Tibial nerve (tissue), 4 donors: ENCODE data around the gene CXCR5. TPM values are rescaled to one million over a fixed set of nuclear protein-coding genes. Genes with fewer than 3 reads are reported as not detected.

Source experiments
- DNase-seq, 2 donors: peaks; one replicate each; pipeline ENCODE4 v3.0.0-alpha.2; 2019; ENCODE audit warnings: low spot score in 2 of 2
- H3K27ac ChIP-seq, 4 donors: fragments of 200-600 bp; sonication (generic) in 3 of 4; one replicate each; pipeline ENCODE4 v1.5.1; 2017 to 2019; ENCODE audit warnings: mild to moderate bottlenecking in 1 of 4
- H3K27me3 ChIP-seq, 2 donors: fragments of 200-600 bp; sonication (generic) in 1 of 2; one replicate each; pipeline versions ENCODE4 v1.5.1 to v1.6.0; 2017 to 2019
- H3K36me3 ChIP-seq, 3 donors: fragments of 200-600 bp; sonication (generic); one replicate each; pipeline ENCODE4 v1.5.1; 2018 to 2019
- H3K4me1 ChIP-seq, 4 donors: fragments of 200-600 bp; sonication (generic) in 3 of 4; one replicate each; pipeline ENCODE4 v1.5.1; 2017 to 2019
- H3K4me3 ChIP-seq, 4 donors: fragments of 200-600 bp; sonication (generic) in 3 of 4; one replicate each; pipeline ENCODE4 v1.5.1; 2017 to 2019; ENCODE audit warnings: mild to moderate bottlenecking in 1 of 4, moderate library complexity in 1 of 4
- H3K9me3 ChIP-seq, 4 donors: fragments of 200-600 bp; sonication (generic) in 3 of 4; one replicate each; pipeline ENCODE4 v1.5.1; 2017 to 2019
- CTCF ChIP-seq, 5 experiments: fragments of 200-600 bp in 3 of 5; fragments of 450-650 bp in 2 of 5; sonication (generic) in 3 of 5; IDR thresholded peaks; one replicate each; pipeline ENCODE4 v1.5.1; 2016 to 2019; ENCODE audit warnings: antibody characterized with exemption in 5 of 5, mild to moderate bottlenecking in 3 of 5, moderate library complexity in 2 of 5
- EP300 ChIP-seq, 2 donors: sonication (generic); formaldehyde crosslinking; IDR thresholded peaks; one replicate each; pipeline ENCODE4 v1.6.1; 2017; ENCODE audit warnings: antibody characterized with exemption in 2 of 2, mild to moderate bottlenecking in 1 of 2
- POLR2A ChIP-seq, 2 donors: fragments of 450-650 bp; IDR thresholded peaks; one replicate each; pipeline ENCODE4 v1.6.1; 2017; ENCODE audit warnings: antibody characterized with exemption in 2 of 2, mild to moderate bottlenecking in 2 of 2, moderate library complexity in 2 of 2
- WGBS, 2 donors: methylation state at CpG; one replicate each; pipeline ENCODE4 v1.1.5; 2018; 5-methylcytosine and 5-hydroxymethylcytosine counted together
- total RNA-seq, 4 donors: library from RNA; depleted of rRNA; stranded (reverse); fragments of >200 nt; gene quantifications; one replicate each; pipeline ENCODE4 v1.1.0, GENCODE V29; 2016

Gene CXCR5
- total RNA-seq, 4 donors from 2014 or later: not detected

- Histone ChIP-seq H3K27me3 (no peaks in the 10 kb centered on the region), H3K36me3 (no peaks in the 10 kb centered on the region), H3K4me3 (no peak overlapping the region), H3K4me1 (peaks cover 0 to 31% (median 14%) of the 10 kb centered on the region in 4 donors), H3K9me3 (no peaks in the 10 kb centered on the region), H3K27ac (peak overlapping the region in 1 of 4 donors; percentile 15)
- no peak for DNase-seq
- no peak for TF ChIP-seq CTCF (IDR thresholded peaks at IDR 0.05)
- WGBS, 2 donors: 89 to 92% methylated on average over 8 of the region's 8 CpGs
Measured at GRCh38 chr11:118886681-118887111, 3.0 kb downstream of the CXCR5 start.

- H3K27ac ChIP-seq: peak overlapping the region in 2 of 4 donors; percentile 15 to 22
Measured at GRCh38 chr11:118887206-118887605, 3.5 kb downstream of the CXCR5 start.

GRCh38 chr11:118888398-118888797 is 4.7 kb downstream of the CXCR5 start:
- WGBS, 2 donors: 96% methylated on average over 5 of the region's 5 CpGs

More at GRCh38 chr11:118887206-118887605, 3.5 kb downstream of the CXCR5 start:
- Histone ChIP-seq H3K9me3 (no peaks in the 10 kb centered on the region), H3K27me3 (no peaks in the 10 kb centered on the region), H3K4me3 (no peak overlapping the region), H3K4me1 (peaks cover 0 to 31% (median 14%) of the 10 kb centered on the region in 4 donors), H3K36me3 (no peaks in the 10 kb centered on the region)
- 78 to 80% methylated on average over 5 of the region's 5 CpGs for WGBS, 2 donors
- no peak for DNase-seq
- TF ChIP-seq CTCF (IDR thresholded peaks at IDR 0.05): no peak
- no peak for TF ChIP-seq POLR2A (IDR thresholded peaks at IDR 0.05)
- no peak for TF ChIP-seq EP300 (IDR thresholded peaks at IDR 0.05)

GRCh38 chr11:118889797-118890196 is 6.1 kb downstream of the CXCR5 start:
- Histone ChIP-seq H3K4me3 (no peak overlapping the region), H3K36me3 (peaks cover 0 to 10% (median 0%) of the 10 kb centered on the region in 3 donors), H3K27me3 (no peaks in the 10 kb centered on the region), H3K27ac (peak overlapping the region in 1 of 4 donors; percentile 11), H3K4me1 (peaks cover 0 to 31% (median 14%) of the 10 kb centered on the region in 4 donors), H3K9me3 (no peaks in the 10 kb centered on the region)
- TF ChIP-seq EP300 (IDR thresholded peaks at IDR 0.05) (peak in 1 of 2 donors; percentile 33), POLR2A (IDR thresholded peaks at IDR 0.05) (no peak)
- DNase-seq: no peak
- WGBS, 2 donors: 33 to 70% methylated on average over 5 of the region's 5 CpGs

More at GRCh38 chr11:118888398-118888797, 4.7 kb downstream of the CXCR5 start:
- H3K9me3 ChIP-seq: no peaks in the 10 kb centered on the region
- H3K4me3 ChIP-seq: no peak overlapping the region
- TF ChIP-seq EP300 (IDR thresholded peaks at IDR 0.05) (no peak), POLR2A (IDR thresholded peaks at IDR 0.05) (no peak), CTCF (IDR thresholded peaks at IDR 0.05) (no peak)
- H3K36me3 ChIP-seq: no peaks in the 10 kb centered on the region
- H3K27ac ChIP-seq: peak overlapping the region in 3 of 4 donors; percentile 37 to 64 (median 42)
- H3K4me1 ChIP-seq: peaks cover 0 to 31% (median 14%) of the 10 kb centered on the region in 4 donors
- H3K27me3 ChIP-seq: no peaks in the 10 kb centered on the region
- no peak for DNase-seq

- WGBS, 2 donors: 29 to 39% methylated on average over 4 of the region's 4 CpGs
- Histone ChIP-seq H3K4me3 (no peak overlapping the region), H3K4me1 (peaks cover 0 to 36% (median 20%) of the 10 kb centered on the region in 4 donors), H3K27ac (peak overlapping the region in 1 of 4 donors; percentile 26), H3K27me3 (no peaks in the 10 kb centered on the region), H3K9me3 (no peaks in the 10 kb centered on the region), H3K36me3 (peaks cover 0 to 18% (median 0%) of the 10 kb centered on the region in 3 donors)
- DNase-seq: no peak
- no peak for TF ChIP-seq EP300 (IDR thresholded peaks at IDR 0.05)
- no peak for TF ChIP-seq CTCF (IDR thresholded peaks at IDR 0.05)
- no peak for TF ChIP-seq POLR2A (IDR thresholded peaks at IDR 0.05)
Measured at GRCh38 chr11:118892514-118892913, 8.8 kb downstream of the CXCR5 start.
